Calu3 (cell line): Measurements from ENCODE around the gene TNPO2. TPM values are rescaled to one million over a fixed set of nuclear protein-coding genes. Genes with fewer than 3 reads are reported as not detected.

ENCODE experiments used
- BruUV-seq: library from RNA; stranded (reverse); fragments of 400-500 nt; replicated peaks from 2 replicates; lab custom pipeline; 2021; lab: Mats Ljungman, UMichigan
- CTCF ChIA-PET: fragments of 300-600 bp; sonication (Branson Sonifier 250); formaldehyde crosslinking; loops from one replicate; lab custom pipeline; 2022; ENCODE audit warnings: antibody characterized with exemption; lab: Charles Lee
- DNase-seq: peaks from one replicate; pipeline ENCODE4 v3.0.0; 2022
- H3K27ac Mint-ChIP-seq: one replicate; pipeline ENCODE4 v1.8.0; 2022; ENCODE audit warnings: mixed read lengths; ENCODE audit not compliant: unreplicated experiment
- H3K27me3 Mint-ChIP-seq: one replicate; pipeline ENCODE4 v1.8.0; 2022; ENCODE audit warnings: mixed read lengths; ENCODE audit not compliant: unreplicated experiment
- H3K36me3 Mint-ChIP-seq: one replicate; pipeline ENCODE4 v1.8.0; 2022; ENCODE audit warnings: mild to moderate bottlenecking, moderate library complexity, mixed read lengths; ENCODE audit not compliant: insufficient read depth, unreplicated experiment
- H3K4me1 Mint-ChIP-seq: one replicate; pipeline ENCODE4 v1.8.0; 2022; ENCODE audit warnings: mild to moderate bottlenecking, low read depth, mixed read lengths; ENCODE audit not compliant: unreplicated experiment
- H3K4me3 Mint-ChIP-seq: one replicate; pipeline ENCODE4 v1.8.0; 2022; ENCODE audit warnings: mild to moderate bottlenecking, low read depth, moderate library complexity, mixed read lengths; ENCODE audit not compliant: unreplicated experiment
- H3K9me3 Mint-ChIP-seq: one replicate; pipeline ENCODE4 v1.8.0; 2022; ENCODE audit warnings: low read depth, mixed read lengths; ENCODE audit not compliant: unreplicated experiment
- intact Hi-C: fragments of 100-400 bp; cut with micrococcal nuclease; formaldehyde crosslinking; loops from one replicate; pipeline ENCODE4 v1.10.0; 2022; ENCODE audit not compliant: unreplicated experiment
- total RNA-seq: library from RNA; stranded (reverse); gene quantifications from 2 replicates; pipeline ENCODE4 v1.2.3, GENCODE V29; 2022
- TF ChIP-seq, protein P1 (sequence below): fragments of 200-600 bp; IDR thresholded peaks from one replicate; pipeline ENCODE4 v1.8.0; 2022; ENCODE audit warnings: antibody characterized with exemption; ENCODE audit not compliant: unreplicated experiment

TNPO2 gene
- total RNA-seq, 1 experiment from 2014 or later, result 67.0 TPM

GRCh38 chr19:12708641-12709040, 15.1 kb downstream of the TNPO2 start:
- no peak overlapping the region for H3K27ac Mint-ChIP-seq
- CTCF ChIA-PET, result interaction anchor here (0.7 kb wide), 1 partner anchor 1485 kb away, joined by 3 read pairs; no protein-coding TSS in a partner anchor
- H3K36me3 Mint-ChIP-seq, result peaks cover 45% of the 10 kb centered on the region
- intact Hi-C loops, result no loop called here
- no TSS peak for BruUV-seq
- H3K27me3 Mint-ChIP-seq, result no peaks in the 10 kb centered on the region
- no peak overlapping the region for H3K4me3 Mint-ChIP-seq
- no peaks in the 10 kb centered on the region for H3K4me1 Mint-ChIP-seq
- TF ChIP-seq, protein P1, sequence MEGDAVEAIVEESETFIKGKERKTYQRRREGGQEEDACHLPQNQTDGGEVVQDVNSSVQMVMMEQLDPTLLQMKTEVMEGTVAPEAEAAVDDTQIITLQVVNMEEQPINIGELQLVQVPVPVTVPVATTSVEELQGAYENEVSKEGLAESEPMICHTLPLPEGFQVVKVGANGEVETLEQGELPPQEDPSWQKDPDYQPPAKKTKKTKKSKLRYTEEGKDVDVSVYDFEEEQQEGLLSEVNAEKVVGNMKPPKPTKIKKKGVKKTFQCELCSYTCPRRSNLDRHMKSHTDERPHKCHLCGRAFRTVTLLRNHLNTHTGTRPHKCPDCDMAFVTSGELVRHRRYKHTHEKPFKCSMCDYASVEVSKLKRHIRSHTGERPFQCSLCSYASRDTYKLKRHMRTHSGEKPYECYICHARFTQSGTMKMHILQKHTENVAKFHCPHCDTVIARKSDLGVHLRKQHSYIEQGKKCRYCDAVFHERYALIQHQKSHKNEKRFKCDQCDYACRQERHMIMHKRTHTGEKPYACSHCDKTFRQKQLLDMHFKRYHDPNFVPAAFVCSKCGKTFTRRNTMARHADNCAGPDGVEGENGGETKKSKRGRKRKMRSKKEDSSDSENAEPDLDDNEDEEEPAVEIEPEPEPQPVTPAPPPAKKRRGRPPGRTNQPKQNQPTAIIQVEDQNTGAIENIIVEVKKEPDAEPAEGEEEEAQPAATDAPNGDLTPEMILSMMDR, result no peak
- no peak for DNase-seq
- no peaks in the 10 kb centered on the region for H3K9me3 Mint-ChIP-seq

DNA sequence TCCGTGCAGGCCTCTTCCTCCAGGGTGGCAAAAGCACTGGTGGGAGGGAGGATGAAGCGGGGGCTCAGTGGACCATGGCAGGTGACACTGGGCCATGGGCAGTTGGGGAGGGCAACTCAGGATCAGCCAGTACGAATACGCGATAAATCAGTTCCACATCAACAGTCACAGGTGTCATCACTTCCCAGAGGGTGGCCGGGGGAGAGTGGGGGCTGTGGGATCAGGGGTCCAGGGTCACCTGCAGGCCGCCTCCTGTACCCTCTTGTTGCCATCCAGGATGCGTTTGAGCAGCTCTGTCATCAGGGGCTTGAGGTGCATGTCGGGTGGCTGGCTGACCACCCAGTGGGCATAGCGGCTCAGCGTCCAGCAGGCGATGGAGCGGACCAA, 17.4 kb downstream of the TNPO2 start:
- Mint-ChIP-seq H3K27ac (no peak overlapping the region), H3K4me3 (no peak overlapping the region), H3K4me1 (no peaks in the 10 kb centered on the region), H3K27me3 (no peaks in the 10 kb centered on the region), H3K36me3 (peaks cover 45% of the 10 kb centered on the region), H3K9me3 (no peaks in the 10 kb centered on the region)
- BruUV-seq, result no TSS peak
- CTCF ChIA-PET, result no interaction called here
- intact Hi-C loops, result no loop called here
- no peak for DNase-seq
- TF ChIP-seq, protein P1, result no peak

DNA sequence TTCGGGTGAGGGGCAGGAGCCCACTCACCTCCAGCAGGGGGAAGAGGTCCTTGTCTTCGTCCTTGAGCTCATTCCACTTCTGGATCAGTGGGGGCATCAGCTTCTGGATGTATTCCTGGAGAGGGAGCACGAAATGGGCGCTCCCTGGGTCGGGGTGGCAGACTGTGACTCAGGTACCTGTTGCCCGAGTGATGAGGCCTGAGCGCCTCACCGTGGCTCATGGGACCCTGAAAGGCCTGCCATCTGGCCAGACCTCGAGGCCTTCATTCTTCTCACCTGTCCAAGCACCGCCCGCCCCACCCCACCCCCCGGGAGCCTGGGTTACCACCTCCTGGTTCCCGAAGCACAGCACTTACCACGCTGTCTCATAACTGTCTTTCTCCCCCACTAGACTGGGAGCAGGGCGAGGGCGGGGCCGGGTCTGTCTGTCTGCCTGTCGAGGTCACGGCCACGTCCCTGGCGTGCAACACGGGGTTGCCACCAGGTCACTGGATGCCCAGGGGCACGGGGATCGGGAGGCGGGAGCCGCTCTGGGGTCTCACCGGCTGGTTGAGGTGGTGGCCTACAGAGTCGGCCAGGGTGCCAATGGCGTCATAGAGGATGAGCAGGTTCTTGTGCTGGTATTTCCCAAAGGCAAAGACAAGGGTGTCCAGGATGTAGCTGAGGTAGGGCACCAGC, 17.9 kb downstream of the TNPO2 start:
- peaks cover 45% of the 10 kb centered on the region for H3K36me3 Mint-ChIP-seq
- CTCF ChIA-PET, result no interaction called here
- H3K4me1 Mint-ChIP-seq, result no peaks in the 10 kb centered on the region
- H3K9me3 Mint-ChIP-seq, result no peaks in the 10 kb centered on the region
- no peak for DNase-seq
- no peak overlapping the region for H3K4me3 Mint-ChIP-seq
- H3K27me3 Mint-ChIP-seq, result no peaks in the 10 kb centered on the region
- H3K27ac Mint-ChIP-seq, result no peak overlapping the region
- intact Hi-C loops, result no loop called here
- TF ChIP-seq, protein P1, result no peak
- no TSS peak for BruUV-seq

GRCh38 chr19:12705169-12705568, 18.6 kb downstream of the TNPO2 start:
- TF ChIP-seq, protein P1, result no peak
- no peak for DNase-seq
- intact Hi-C loops, result no loop called here
- Mint-ChIP-seq H3K27ac (no peak overlapping the region), H3K4me1 (no peaks in the 10 kb centered on the region), H3K4me3 (no peak overlapping the region), H3K36me3 (peaks cover 41% of the 10 kb centered on the region), H3K27me3 (no peaks in the 10 kb centered on the region), H3K9me3 (no peaks in the 10 kb centered on the region)
- no TSS peak for BruUV-seq
- CTCF ChIA-PET, result no interaction called here
